Right lung (tissue), 5 donors: Measurements from ENCODE around the gene GDF2. TPM values are rescaled to one million over a fixed set of nuclear protein-coding genes. Genes with fewer than 3 reads are reported as not detected.

Source experiments
- DNase-seq, 2 donors: peaks; one replicate each; pipeline ENCODE4 v3.0.0-alpha.2; 2013
- polyA plus RNA-seq, 5 donors: library from polyadenylated mRNA; unstranded; fragments of 120-200 nt; gene quantifications; one replicate each; pipeline versions ENCODE4 v1.2.1 to v1.2.3, GENCODE V29; 2013; ENCODE audit warnings: inconsistent platforms in 1 of 5, low replicate concordance in 1 of 5; ENCODE audit not compliant: insufficient read length in 5 of 5, insufficient read depth in 1 of 5

GDF2 gene
- polyA plus RNA-seq, 5 donors = 0.09 to 0.28 (median 0.18) TPM

GRCh38 chr10:47291682-47292081 is 30.6 kb upstream of the GDF2 start:
- no peak for DNase-seq

- DNase-seq = no peak
Observed at GRCh38 chr10:47294057-47294456, 28.2 kb upstream of the GDF2 start.

- DNase-seq = no peak
Observed at GRCh38 chr10:47294501-47294900, 27.8 kb upstream of the GDF2 start.

- DNase-seq = no peak
Observed at GRCh38 chr10:47295411-47295810, 26.8 kb upstream of the GDF2 start.

- DNase-seq = no peak
Observed at GRCh38 chr10:47296156-47296894, 25.9 kb upstream of the GDF2 start.

- no peak for DNase-seq
Observed at GRCh38 chr10:47296941-47297340, 25.3 kb upstream of the GDF2 start.

- peak; percentile 62 to 74 for DNase-seq
Observed at GRCh38 chr10:47297866-47298540, 24.3 kb upstream of the GDF2 start.

GRCh38 chr10:47298715-47299114 is 23.5 kb upstream of the GDF2 start:
- DNase-seq = no peak

GRCh38 chr10:47299611-47300428 is 22.4 kb upstream of the GDF2 start, which contains the start of gene GDF10:
TSS of gene GDF10 (plus strand) at chr10:47300197. CDS start at chr10:47300652, 455 bp downstream.
- DNase-seq = peak in 1 of 2 donors; percentile 43

- no peak for DNase-seq
Observed at GRCh38 chr10:47300429-47300931, 21.8 kb upstream of the GDF2 start.

- no peak for DNase-seq
Observed at GRCh38 chr10:47301833-47302232, 20.4 kb upstream of the GDF2 start.

GRCh38 chr10:47303105-47303504 is 19.1 kb upstream of the GDF2 start:
- DNase-seq = no peak

GRCh38 chr10:47303866-47304265 is 18.4 kb upstream of the GDF2 start:
- DNase-seq = no peak

GRCh38 chr10:47305566-47305965 is 16.7 kb upstream of the GDF2 start:
- no peak for DNase-seq

- no peak for DNase-seq
Observed at GRCh38 chr10:47306387-47307210, 15.7 kb upstream of the GDF2 start.

- no peak for DNase-seq
Observed at GRCh38 chr10:47307381-47307780, 14.9 kb upstream of the GDF2 start.

- no peak for DNase-seq
Observed at GRCh38 chr10:47308775-47309174, 13.5 kb upstream of the GDF2 start.

GRCh38 chr10:47309408-47310089 is 12.7 kb upstream of the GDF2 start:
- no peak for DNase-seq

GRCh38 chr10:47310090-47310505 is 12.2 kb upstream of the GDF2 start:
- no peak for DNase-seq

GRCh38 chr10:47311193-47311931 is 10.9 kb upstream of the GDF2 start:
- no peak for DNase-seq
